Activated CD4-positive, alpha-beta T cell treated with anti-CD3 and anti-CD28 coated beads, Interleukin-10, Interleukin-2, amounts not matched to agents 100 ng/mL and 50 ng/mL, durations not matched to agents 16 hours and 8 hours (primary cell): ENCODE data around the gene HCN2.
"Not testable (repeated sequence)": the region's sequence is repeated elsewhere in the genome, so short reads cannot be mapped to it uniquely, and the experiment has no call there.

Source experiments
- DNase-seq: peaks from one replicate; pipeline ENCODE4 v3.0.0-alpha.2; 2020

HCN2 gene

GRCh38 chr19:588093-588740 lies 1.5 kb upstream of the HCN2 start:
- DNase-seq, result peak; percentile 73

GRCh38 chr19:588741-589692 lies 664 bp upstream of the HCN2 start:
- no peak for DNase-seq

GRCh38 chr19:590396-590745 lies 690 bp downstream of the HCN2 start:
- DNase-seq, result peak; percentile 44

DNA sequence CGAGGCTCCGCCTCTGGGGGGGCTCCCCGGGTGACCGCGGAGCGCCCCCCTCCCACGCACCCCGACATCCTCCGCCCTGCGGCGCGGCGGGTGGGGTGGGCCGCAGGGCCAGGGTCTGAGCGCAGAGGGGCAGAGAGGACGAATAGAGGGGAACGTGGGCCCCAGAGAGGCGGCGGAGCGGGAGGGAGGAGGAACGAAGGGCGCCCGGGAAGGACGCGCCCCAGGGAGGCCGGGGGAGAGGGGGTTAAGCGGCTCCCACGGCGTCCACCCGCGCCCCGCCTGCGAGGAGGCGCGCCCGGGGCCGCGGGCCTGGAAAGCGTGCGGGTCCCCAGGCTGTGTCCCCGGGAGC lies 1.0 kb downstream of the HCN2 start:
- no peak for DNase-seq

DNA sequence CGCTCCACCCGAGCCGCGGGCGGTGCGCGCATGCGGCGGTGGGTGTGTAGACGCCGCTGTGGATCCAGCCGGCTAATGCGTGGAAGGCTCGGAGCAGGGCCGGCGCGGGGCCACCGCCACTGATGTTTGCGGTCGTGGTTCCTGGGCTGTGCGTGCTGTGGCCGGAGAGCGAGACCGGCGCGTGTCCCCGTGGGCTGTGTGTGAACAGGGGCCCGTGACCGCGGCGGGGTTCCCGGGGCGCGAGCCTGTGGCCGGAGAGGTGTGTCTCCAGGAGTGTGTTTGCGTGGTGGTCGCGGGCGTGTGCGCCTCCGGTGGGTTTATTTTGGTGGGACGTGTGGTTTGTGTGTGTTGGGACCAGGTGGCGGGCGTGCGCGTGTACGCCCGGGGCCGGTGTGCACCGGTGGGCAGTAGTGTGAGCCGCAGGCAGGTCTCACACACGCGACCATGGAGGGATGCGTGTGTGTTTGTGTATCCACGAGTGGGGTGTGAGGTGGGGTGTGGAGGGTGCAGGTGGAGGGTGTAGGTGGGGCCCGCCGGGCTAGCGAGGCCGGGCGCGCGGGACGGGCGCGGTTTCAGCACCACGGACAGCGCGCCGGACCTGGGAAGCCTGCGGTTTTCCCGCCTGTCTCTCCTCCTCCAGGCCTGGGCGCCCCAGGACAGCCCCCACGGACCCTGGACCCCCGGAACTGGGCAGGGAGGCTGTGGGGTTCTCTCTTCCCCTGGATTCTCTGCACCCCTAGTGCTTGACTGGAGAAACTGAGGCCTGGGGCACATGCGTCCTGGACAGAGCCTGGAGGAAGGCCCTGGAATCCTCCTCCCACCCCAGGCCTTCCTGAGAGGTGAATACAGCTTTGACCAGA lies 1.6 kb downstream of the HCN2 start:
- no peak for DNase-seq

GRCh38 chr19:592101-592500 lies 2.4 kb downstream of the HCN2 start:
- DNase-seq, result no peak

DNA sequence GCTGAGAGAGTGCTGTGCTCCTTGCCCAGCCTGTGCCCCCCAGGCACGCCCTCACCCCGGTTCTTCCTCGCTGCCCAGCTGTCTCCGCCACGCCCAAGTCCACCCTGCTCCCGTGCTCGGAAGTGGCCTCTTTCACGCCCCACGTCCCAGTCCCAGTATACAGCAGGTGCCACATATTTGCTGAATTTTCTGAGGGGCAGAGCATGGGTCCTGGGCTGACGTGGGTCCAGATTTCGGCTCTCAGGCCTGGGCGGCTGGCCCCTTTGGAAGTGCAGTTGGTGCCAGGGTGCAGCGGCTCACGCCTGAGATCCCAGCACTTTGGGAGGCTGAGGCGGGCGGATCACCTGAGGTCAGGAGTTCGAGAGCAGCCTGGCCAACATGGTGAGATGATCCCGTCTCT lies 3.4 kb downstream of the HCN2 start:
- no peak for DNase-seq

GRCh38 chr19:593505-593904 lies 3.8 kb downstream of the HCN2 start:
- no peak for DNase-seq

DNA sequence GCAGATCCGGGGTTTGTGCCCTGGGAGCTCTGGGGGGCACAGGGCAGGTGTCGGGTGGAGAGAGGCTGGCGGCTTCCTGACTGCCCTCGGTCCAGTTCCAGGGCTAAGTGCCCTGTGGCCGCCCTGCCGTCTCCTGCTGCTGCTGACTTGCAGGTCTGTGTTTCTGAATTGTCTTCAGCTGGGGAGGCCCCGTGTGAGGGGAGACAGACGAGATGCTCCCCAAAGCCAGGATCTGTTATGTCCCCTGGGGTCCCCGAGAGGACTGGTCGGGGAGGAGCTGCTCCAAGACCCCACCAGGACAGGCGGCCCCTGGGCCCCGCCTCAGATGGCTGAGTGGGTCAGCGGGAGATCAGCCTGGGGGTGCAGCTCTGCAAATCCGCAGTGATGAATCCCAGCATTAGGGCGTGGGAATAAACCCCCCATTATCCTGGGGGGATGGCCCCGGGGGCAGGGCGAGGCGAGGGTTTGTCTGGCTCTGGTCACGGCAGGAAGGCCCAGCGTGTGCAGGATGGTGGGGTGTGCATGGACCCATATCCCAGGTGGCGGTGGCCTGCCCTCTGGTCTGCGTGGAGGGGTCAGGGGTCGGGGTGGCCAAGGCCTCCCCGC lies 4.7 kb downstream of the HCN2 start:
- DNase-seq, result no peak

GRCh38 chr19:595326-596262 lies 5.9 kb downstream of the HCN2 start:
- no peak for DNase-seq

DNA sequence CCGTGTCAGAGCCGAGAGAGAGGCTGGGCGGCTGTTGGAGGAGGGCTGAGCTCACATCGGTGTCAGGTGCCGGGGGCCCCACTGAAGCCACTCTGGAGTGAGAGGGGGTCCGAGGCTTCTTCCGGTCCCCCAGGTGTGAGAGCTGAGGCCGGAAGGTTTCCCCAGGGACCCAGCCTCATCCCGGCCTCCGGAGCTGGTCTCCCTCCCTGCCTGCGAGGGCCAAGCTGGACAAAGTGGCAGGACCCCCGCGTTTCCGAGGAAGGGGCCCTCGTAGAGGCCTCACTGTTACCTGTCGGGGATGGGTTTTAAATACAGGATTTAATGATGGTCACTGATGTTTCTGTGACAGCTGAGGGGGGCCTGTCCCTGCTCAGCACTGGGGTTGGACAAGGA lies 6.6 kb downstream of the HCN2 start:
- no peak for DNase-seq

DNA sequence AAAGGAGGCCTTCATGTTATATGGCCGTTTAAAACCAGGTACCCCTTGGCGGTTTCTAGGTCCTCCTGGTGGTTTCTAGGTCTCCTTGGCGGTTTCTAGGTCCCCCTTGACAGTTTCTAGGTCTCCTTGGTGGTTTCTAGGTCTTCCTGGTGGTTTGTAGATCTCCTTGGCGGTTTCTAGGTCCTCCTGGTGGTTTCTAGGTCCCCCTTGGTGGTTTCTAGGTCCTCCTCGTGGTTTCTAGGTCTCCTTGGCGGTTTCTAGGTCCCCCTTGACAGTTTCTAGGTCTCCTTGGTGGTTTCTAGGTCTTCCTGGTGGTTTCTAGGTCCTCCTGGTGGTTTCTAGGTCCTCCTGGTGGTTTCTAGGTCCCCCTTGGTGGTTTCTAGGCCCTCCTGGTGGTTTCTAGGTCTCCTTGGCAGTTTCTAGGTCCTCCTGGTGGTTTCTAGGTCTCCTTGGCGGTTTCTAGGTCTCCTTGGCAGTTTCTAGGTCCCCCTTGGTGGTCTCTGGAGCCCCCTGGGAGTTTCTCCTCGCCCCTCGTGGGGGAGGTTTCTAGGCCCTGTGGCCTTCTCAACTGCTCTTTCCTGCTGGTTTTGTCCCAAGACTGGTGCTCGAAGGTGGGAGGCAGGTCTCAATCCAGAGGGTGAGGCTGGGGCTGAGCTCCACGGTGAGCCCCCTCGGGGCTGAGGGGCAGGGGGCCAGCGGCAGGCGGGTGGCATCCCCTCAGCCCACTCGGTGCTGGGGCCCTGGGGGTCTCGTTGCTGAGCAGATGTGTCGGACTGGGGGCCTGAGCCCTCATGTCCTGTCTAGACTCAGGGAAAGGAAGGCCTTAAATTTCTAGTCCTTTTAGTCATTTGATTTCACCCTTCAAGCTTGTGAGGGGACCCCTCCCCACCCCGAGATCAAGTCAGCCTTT lies 8.0 kb downstream of the HCN2 start:
- no peak for DNase-seq

DNA sequence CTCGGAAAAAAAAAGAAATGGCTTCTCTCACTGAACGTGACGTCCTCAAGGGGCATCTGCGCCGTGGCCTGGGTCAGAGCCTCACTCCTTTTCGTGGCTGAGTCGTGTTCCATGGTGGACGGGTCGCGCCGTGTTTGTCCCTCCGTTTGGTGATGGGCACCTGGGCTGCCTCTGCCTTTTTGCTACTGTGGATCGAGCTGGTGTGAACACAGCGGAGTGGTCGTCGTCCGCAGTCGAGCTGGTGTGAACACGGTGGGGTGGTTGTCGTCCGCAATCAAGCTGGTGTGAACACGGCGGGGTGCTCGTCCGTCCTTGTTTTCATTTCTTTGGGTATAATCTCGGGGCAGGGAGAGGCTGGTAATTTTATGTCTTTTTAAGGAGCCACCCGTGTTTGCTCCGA lies 11.6 kb downstream of the HCN2 start:
- DNase-seq, result no peak

GRCh38 chr19:601790-602189 lies 12.1 kb downstream of the HCN2 start:
- no peak for DNase-seq

DNA sequence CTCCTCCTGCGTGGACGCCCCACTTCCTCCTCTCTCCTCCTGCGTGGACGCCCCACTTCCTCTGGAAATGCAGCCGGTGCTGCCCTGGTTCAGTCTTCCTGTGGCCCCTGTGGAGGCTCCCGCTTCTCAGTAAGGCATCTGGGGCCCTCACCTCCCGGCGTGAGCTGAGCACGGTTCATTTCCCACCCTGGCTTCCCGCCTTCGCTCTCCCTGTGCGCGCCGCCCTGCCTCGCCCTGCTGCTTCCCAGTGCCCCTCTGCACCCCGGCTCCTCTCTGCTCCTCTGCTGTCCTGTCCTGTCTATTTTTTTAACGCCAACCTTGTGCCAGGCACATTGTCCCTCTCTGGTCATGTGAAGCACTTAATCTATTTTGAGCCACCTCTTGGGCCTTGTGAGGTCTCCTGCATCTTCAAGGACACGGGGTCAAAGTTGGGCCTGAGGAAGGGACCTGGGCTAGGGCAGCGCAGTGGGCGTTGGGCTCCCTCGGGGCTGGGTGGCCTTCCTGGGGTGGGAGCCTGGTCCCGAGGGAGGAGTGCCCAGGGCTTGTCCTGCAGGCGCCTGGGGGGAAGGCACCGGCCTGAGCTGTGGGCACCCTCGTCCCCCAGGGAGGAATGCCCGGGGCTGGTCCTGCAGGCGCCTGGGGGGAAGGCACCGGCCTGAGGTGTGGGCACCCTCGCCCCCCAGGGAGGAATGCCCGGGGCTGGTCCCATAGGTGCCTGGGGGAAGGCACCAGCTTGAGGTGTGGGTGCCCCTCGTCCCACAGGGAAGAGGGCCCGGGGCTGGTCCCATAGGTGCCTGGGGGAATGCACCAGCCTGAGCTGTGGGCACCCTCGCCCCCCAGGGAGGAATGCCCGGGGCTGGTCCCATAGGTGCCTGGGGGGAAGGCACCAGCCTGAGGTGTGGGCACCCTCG lies 13.0 kb downstream of the HCN2 start:
- DNase-seq, result no peak

- DNase-seq, result not testable (repeated sequence)
Observed at GRCh38 chr19:603302-603639, 13.6 kb downstream of the HCN2 start.

GRCh38 chr19:603779-604178 lies 14.1 kb downstream of the HCN2 start:
- DNase-seq, result not testable (repeated sequence)

GRCh38 chr19:604355-604754 lies 14.7 kb downstream of the HCN2 start:
- peak; percentile 55 for DNase-seq

GRCh38 chr19:605061-605971 lies 15.6 kb downstream of the HCN2 start:
- DNase-seq, result peak; percentile 55
